UCSD-AML1 (cell line): ENCODE results near the gene GPR107.
"Not testable (repeated sequence)": the region's sequence is repeated elsewhere in the genome, so short reads cannot be mapped to it uniquely, and the experiment has no call there.

Experiments
- DNase-seq: peaks from one replicate; lab custom pipeline; 2025; ENCODE audit not compliant: unreplicated experiment; lab: John Stamatoyannopoulos, UW

The GPR107 gene

DNA sequence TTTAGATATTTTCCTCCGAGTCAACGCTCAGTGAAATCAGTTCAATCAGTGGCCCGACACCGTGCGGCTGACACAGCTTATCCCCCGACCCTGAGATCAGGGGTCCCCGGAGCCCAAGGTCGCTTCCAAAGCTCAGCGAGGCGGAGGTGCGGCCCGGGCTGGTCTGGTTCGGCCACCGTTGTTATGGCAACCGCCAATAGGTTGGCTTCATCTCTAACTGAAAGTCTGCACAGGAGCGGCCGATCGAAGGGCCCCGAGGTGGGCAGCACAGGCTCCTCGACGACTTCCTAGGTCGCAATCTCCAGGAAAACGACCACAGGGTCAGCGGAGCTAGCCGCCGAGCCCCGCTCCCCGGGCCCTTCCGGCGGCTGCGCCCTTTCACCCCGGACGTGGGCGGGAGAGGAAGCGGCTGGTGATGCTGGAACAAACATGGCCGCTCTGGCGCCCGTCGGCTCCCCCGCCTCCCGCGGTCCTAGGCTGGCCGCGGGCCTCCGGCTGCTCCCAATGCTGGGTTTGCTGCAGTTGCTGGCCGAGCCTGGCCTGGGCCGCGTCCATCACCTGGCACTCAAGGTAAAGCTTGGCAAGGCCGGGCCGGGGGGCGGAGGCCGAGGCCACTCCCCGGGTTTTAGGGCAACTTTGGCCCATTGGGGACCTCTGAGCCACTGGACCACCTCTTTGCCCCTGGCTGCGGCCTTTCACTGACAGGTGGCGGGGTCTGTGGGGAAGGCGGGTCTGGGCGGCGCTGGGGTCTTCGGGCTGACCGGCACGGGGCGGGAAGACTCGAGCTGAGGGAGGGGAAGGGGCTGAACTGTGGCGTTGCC is at the start of gene GPR107:
GPR107 (plus strand) TSS at position 403 of the 821 bp plus-strand sequence; CDS start at position 430, 27 bp downstream.
- peak; percentile 79 for DNase-seq

DNA sequence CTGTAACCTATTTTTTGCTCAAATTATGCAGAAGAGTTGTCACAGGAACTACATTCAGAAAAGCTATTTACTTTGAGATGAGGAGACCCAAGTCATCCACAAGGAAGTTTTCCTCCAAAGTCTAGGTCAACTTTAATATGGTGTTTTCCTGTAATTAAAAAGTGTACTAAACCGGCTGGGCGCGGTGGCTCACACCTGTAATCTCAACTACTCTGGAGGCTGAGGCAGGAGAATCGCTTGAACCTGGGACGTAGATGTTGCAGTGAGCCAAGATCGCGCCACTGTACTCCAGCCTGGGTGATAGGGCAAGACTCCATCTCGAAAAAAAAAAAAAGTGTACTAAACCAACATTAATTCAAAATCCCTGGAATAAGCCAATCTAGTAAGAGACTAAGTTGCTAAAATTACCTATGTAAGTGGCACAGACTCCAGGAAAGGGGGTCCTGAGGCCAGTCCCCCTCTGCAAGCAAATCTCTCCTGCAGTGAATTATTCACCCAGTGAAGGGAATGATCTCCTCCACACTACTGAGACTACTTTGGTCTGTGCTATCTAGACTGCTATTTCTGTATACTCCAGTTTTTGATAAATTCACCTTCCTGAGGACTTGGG is 49.7 kb upstream of the GPR107 start:
- DNase-seq: no peak

DNA sequence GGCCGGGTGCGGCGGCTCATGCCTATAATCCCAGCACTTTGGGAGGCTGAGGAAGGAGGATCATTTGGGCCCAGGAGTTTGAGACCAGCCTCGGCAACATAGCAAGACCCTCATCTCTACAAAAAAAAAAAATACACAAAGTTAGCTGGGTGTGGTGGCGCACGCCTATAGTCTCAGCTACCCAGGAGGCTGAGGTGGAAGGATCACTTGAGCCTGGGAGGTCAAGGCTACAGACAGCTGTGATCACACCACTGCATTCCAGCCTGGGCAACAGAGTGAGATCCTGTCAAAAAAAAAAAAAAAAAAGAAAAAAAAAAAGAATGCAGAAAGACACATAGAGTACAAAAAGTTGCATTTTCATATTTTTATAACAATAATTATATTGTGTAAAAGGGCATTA is 46.8 kb upstream of the GPR107 start:
- DNase-seq: not testable (repeated sequence)

DNA sequence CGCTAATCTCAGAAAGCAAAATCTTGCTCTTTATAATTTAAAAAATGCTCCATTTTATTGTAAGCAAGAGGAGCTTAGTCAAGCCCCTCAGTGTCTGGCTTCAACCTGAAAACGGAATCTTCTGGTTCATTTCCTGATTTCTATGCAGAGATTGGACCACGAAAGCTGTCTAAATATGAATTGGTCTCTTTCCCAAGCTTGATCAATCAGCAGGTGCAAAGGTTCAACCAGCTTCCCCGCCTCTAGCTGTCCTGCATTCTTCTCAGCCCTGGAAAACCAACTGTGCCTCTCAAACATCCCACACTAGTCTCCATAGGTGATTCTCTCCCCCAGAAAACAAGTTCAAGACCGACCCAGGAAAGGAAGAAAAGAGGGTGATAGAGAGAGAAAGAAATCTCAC is 45.2 kb upstream of the GPR107 start:
- DNase-seq: no peak

DNA sequence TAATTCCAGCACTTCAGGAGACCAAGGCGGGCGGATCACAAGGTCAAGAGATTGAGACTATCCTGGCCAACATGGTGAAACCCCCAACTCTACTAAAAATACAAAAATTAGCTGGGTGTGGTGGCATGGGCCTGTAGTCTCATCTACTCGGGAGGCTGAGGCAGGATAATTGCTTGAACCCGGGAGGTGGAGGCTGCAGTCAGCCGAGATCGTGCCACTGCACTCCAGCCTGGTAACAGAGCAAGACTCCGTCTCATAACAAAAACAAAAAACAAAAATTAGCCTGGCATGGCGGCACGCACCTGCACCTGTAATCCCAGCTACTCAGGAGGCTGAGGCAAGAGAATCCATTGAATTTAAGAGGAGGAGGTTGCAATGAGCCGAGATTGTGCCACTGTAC is 44.2 kb upstream of the GPR107 start:
- DNase-seq: not testable (repeated sequence)

DNA sequence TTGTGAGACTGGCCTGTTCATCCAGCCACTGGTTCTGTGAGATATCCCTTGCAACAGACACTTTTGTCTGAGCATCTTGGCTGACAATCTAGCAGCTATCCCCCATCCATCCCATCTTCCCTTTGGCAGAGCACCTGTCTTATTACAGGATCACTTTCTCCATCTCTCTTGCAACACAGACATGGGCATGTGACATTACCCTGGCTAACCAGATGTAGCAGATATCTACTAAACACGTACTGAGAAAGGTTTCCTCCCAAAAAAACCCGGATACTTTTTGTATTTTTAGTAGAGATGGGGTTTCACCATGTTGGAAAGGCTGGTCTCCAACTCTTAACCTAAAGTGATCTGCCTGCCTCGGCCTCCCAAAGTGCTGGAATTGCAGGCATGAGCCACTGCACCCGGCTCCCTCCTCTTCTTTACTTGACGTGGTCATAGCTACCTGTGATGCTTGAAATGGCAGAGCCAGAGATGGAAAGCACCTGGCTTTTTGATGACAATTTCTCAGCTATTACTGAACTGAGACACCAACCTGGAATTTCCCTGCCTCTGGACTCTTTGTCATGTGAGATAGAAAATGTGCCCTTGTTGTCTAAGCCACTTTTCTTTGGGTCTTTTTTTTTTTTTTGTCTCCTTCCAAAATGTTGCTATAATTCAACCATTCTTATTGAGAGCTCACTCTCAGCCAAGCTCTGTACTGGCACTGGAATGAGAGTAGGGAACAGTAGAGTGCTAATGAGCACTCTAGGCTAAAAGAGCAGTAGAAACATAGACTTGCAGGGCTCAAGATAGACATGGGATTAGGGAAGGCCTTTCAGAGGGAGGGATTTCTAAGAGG is 43.3 kb upstream of the GPR107 start:
- no peak for DNase-seq

DNA sequence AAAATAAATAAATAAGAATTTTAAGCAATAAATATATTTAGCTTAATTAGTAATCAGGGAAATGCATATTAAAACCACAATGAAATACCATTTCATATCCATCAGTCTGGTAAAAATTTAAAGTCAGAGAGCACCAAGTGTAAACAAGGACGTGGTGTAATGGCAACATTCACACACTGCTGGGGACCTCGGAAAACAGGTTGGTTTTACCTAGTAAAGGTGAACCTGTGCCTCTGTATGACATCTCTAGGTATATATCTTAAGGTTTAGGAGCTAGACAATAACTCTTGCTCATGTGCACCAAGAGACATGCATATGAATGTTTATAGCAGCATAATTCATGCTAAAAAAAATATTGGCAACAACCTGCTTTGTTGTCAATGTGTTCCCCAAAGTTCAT is 40.4 kb upstream of the GPR107 start:
- no peak for DNase-seq

DNA sequence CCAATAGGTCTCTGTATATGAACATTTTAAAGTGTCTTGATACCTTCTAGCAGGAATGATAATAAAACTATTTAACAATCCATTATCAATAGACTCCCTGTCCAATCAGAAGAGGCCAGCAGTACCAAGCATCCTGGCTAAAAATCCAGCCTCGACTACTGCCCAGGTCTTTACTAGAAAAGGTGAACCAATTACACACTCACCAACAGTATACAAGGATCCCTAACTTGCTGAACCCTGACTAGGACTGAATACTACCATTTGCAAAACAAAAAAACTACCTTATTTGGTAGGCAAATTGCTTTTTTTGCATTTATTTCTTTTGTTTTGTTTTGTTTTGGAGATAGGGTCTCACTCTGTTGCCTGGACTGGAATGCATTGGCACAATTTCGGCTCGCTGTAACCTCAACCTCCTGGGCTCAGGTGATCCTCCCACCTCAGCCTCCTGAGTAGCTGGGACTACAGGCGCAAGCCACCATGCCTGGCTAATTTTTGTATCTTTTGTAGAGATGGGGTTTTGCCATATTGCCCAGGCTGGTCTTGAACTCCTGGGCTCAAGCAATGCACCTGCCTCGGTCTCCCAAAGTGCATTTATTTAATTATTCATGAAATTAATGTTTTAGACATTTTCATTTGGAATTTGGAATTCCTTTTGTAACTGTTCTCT is 38.2 kb upstream of the GPR107 start:
- DNase-seq: no peak

DNA sequence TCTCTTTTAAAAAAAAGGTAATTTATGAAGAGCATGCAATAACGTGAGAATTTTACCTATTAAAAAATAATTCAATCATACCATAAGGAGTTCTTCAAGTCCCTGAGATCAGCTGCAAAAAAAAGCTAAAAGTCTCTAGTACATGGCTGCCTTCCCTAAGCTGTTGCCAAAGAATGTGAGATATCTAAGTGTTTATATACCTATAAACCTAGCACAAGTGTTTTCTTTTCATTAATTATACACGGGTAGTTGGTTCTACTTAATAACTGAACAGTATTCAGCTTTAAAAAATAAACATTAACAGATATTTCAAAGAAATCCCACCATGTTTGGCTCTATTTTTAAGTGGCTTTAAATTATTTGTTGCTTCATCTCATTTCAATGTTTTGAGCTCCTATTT is 36.6 kb upstream of the GPR107 start:
- DNase-seq: no peak

DNA sequence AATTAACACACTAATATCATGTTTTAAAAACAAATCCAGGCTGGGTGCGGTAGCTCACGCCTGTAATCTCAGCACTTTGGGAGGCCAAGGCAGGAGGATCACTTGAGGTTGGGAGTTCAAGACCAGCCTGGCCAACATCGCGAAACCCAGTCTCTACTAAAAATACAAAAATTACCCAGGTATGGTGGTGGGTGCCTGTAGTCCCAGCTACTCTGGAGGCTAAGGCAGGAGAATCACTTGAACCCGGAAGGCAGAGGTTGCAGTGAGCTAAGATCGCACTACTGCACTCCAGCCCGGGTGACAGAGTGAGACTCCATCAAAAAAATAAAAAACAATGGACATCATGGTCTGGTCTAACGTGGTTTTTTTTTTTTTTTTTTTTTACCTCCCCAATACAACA is 36.2 kb upstream of the GPR107 start:
- DNase-seq: not testable (repeated sequence)

DNA sequence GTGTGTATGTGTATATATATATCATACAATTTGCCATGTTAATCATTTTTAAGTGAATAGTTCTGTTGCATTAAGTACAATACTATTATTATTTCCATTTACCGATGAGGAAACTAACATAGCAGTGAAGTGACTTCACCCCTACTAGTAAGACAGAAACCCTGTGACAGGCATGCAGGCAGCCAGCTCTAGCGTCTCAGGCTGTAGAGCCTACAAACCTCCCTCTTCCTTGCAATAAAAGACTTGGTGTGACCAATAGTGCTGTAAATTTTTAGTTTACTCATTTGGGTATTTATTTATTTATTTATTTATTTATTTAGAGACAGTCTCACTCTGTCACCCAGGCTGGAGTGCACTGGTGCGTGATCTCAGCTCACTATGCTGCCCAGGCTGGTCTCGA is 35.4 kb upstream of the GPR107 start:
- no peak for DNase-seq

DNA sequence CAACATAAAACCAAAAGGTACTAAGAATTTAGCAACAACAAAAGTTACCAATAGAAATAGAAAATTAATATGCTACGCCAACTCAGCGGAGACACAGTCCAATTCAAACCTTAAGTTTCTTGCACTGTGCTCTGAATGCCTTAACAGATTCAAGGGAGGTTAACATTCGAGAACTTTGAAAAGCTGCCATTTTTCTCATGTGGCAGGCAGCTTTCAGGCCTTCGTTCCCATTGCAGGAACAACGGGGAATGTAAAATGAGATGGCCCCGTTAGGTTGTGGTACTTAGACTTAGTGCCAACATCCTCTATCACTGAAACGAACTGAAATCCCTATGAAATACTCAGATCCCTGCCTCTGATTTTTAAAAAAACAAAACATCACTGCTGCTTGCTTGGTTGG is 33.1 kb upstream of the GPR107 start:
- no peak for DNase-seq

DNA sequence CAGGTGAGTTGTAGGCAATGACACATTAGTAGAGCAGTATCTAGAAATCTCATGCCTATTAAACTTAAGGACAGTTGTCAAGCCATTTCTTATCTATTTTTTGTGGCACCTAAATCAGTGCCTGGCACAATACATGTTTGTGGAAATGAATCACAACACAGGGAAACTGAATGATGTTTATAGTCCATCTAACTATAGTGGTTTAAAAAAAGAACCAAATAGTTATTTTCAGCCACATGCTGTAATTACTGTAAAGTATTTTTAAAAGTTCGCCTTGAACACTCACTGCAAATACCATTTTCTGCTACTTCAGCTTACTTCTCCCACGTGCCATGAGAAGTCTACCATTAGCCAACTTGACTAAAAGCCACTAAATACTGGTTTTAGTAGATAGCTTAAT is 32.6 kb upstream of the GPR107 start:
- DNase-seq: no peak

DNA sequence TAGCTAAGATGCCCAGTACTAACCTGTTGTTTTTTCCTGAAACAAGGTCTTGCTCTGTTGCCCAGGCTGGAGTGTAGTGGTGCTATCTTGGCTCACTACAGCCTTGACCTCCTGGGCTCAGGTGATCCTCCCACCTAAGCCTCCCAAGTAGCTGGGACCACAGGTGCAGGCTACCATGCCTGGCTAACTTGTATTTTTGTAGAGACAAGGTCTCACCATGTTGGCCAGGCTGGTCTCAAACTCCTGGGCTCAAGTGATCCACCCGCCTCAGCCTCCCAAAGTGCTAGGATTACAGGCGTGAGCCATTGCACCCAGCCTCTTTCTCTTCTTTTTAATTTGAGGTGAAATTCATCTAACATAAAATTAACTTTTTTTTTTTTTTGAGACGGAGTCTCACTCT is 31.9 kb upstream of the GPR107 start:
- DNase-seq: not testable (repeated sequence)

DNA sequence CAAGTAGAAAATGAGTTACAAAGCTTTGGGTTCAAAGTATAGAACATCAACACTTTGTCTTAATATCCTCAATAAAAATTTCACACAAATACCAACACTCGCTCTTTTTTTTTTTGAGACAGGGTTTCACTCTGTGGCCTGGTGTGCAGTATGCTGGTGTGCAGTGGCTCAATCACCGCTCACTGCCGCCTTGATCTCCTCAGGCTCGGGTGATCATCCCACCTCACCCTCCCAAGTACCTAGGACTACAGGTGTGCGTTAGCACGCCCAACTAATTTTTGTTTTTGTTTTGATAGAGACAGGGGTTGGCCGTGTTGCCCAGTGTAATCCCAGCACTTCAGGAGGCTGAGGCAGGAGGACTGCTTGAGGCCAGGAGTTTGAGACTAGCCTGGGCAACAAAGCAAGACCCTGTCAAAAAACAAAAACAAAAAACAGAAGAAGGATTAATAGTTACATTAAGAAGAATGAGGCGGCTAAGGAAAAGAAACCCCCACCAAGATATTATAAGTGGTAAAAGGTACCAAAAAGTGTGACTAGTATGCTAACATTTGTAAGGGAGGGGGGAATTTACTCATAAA is 31.1 kb upstream of the GPR107 start:
- DNase-seq: no peak

DNA sequence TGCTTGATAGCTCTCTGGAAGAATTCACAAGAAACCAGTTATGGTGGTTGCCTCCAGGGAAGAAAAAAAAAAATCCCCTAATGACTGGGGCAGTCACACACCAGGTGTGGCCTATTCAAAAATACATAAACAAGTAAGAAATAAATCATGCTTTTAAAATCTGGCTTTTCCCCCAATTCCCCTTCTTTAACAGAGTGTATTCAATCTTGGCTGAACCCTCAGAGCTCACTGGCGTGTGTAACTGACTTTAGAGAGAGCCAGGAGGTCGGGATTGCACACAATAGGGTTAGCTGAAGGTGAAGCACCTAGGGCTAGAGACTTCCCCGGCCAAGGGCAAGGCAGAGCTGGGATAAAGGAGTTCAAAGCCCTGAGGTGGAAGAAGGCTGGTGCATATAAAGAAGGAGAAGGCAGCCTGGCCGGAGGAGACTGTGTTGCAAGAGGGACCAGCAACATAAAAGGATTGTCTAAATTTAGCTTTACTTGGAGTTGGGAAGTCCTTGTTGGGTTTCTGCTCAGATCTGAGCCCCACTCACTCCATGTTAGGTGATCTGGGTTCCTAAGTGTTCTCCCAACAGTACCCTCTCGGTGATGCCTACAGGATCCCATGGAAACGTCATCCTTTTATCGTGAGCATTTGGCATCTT is 30.4 kb upstream of the GPR107 start:
- no peak for DNase-seq

DNA sequence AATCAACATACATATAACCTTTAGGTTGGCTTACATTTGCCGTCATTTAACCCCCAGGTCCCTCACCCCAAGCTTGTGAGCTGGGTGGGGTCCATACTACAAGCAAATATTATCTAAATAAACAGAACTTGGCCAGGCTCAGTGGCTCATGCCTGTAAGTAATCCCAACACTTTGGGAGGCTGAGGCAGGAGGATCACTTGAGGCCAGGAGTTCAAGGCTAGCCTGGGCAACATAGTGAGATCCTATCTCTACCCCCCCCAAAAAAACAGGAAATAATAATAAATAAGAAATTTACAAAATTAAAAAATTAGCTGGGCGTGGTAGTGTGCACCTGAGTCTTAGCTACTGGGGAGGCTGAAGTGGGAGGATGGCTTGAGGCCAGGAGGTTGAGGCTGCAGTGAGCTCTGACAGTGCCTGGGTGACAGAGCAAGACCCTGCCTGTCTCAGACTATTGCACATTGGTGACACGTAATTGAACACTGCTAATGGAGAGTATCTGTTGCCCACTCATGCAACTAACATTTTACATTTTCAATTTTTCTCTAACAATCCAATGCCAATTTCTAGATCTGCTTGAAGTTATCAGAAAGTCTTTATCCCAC is 29.6 kb upstream of the GPR107 start:
- DNase-seq: no peak

DNA sequence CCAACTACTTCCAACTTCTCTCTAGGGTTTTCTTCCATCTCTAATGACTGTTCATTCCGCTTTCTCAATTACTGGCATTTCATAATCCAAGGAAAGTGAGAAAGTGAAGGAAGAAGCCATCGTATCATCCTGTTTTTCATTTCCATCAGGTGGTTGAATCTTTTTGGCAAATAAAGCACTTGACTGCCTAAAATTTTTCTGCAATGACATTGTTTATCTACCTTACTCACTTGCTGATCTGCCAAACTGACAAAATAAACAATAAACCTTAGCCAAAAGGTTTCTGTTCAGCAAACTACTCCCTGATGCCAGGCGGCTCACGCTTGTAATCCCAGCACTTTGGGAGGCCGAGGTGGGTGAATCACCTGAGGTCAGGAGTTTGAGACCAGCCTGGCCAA is 29.1 kb upstream of the GPR107 start:
- DNase-seq: no peak

DNA sequence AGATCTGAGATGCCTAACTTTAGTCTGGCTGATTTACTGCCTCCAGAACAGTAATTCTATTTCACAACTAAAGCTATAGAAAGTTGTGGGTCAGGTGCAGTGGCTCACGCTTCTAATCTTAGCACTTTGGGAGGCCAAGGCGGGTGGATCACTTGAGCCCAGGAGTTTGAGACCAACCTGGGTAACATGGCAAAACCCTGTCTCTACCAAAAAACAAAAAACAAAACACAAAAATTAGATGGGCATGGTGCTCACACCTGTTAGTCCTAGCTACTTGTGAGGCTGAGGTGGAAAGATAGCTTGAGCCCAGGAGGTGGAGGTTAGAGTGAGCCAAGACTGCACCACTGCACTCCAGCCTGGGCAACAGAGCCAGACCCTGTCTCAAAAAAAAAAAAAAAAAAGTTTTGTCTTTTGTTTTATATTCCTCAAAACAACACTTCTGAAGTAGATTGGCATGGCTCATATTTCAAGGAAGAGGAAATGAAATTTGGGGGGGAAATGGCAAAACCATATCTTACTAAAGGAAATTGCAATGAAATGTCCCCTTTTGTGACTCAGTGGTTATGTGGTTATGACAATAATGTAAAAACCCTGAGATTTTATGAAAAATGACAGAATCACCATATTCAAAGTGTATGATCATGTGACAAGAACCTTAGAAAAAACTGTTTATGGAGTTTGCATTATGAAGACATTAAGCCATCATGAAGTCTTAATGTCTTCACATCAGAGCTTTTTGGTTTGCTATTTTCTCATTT is 26.9 kb upstream of the GPR107 start:
- no peak for DNase-seq
